Gastrocnemius medialis (tissue), 4 donors: ENCODE measurements around the gene SLC66A2.

ENCODE experiments used
- POLR2A ChIP-seq, 2 donors: fragments of 450-650 bp; IDR thresholded peaks; one replicate each; pipeline ENCODE4 v1.6.1; 2017; ENCODE audit warnings: antibody characterized with exemption in 2 of 2, mild to moderate bottlenecking in 2 of 2, moderate library complexity in 2 of 2
- TF ChIP-seq, protein P1 (sequence below), 5 experiments: fragments of 450-650 bp in 3 of 5; fragments of 200-600 bp in 2 of 5; sonication (generic) in 2 of 5; IDR thresholded peaks in 4 of 5; conservative IDR thresholded peaks in 1 of 5; 1 replicate in 4 of 5; 2 replicates in 1 of 5; pipeline ENCODE4 v1.5.1; 2016 to 2019; ENCODE audit warnings: antibody characterized with exemption in 5 of 5, mild to moderate bottlenecking in 3 of 5, moderate library complexity in 3 of 5

- TF ChIP-seq, protein P1, sequence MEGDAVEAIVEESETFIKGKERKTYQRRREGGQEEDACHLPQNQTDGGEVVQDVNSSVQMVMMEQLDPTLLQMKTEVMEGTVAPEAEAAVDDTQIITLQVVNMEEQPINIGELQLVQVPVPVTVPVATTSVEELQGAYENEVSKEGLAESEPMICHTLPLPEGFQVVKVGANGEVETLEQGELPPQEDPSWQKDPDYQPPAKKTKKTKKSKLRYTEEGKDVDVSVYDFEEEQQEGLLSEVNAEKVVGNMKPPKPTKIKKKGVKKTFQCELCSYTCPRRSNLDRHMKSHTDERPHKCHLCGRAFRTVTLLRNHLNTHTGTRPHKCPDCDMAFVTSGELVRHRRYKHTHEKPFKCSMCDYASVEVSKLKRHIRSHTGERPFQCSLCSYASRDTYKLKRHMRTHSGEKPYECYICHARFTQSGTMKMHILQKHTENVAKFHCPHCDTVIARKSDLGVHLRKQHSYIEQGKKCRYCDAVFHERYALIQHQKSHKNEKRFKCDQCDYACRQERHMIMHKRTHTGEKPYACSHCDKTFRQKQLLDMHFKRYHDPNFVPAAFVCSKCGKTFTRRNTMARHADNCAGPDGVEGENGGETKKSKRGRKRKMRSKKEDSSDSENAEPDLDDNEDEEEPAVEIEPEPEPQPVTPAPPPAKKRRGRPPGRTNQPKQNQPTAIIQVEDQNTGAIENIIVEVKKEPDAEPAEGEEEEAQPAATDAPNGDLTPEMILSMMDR (IDR thresholded peaks at IDR 0.05 in 4 of 5, conservative IDR thresholded peaks at IDR 0.05 in 1 of 5) = no peak
- TF ChIP-seq POLR2A (IDR thresholded peaks at IDR 0.05) = no peak
These were observed 74.0 kb downstream of the SLC66A2 start for GRCh38 chr18:79877163-79878091.
